Measurements from ENCODE around the gene EGFLAM. TPM values are rescaled to one million over a fixed set of nuclear protein-coding genes. Genes with fewer than 3 reads are reported as not detected.

The EGFLAM gene
- total RNA-seq, 1 experiment from 2014 or later = not detected

DNA sequence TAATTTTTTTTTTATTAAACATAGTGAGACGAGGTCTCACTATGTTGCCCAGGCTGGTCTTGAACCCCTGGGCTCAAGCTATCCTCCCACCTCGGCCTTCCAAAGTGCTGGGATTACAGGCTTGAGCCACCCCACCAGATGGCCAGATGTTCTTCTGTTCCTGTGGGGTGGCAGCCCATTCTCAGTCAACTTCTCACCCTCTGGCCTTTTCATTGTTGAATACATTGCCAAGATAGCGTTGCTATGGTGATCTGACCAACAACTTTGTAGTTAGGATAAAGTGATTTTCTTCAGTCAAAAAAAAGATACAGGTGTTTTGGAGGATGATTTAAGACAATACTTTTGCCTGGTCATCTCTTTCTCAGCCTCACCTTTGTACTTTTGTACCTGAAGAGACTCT, 109.1 kb downstream of the EGFLAM start:
- no peak for DNase-seq (ENCODE audit: low spot score)
- in situ Hi-C loops (cut with HindIII; ENCODE audit: low sequenced_read_pairs) = no loop called here

DNA sequence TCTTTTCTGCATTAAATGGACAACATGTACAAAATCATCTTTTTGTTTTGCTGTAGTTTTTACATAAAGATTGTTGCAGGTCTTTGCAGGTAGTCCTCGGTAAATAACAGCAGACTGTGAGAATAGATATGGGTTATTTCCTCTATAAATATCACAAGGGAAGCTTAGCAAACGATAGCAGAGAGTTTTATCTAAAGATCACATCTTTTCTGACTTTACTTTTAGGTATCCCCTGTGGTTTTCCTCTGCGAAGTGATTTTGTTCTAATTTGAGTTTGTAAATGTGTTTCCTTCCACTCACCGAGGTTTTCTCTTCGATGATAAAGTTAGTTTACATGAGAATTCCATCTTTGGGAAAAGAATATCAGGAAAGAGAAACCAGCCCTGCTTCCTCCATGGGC, 109.6 kb downstream of the EGFLAM start:
- in situ Hi-C loops (cut with HindIII; ENCODE audit: low sequenced_read_pairs) = no loop called here
- DNase-seq (ENCODE audit: low spot score) = no peak

DNA sequence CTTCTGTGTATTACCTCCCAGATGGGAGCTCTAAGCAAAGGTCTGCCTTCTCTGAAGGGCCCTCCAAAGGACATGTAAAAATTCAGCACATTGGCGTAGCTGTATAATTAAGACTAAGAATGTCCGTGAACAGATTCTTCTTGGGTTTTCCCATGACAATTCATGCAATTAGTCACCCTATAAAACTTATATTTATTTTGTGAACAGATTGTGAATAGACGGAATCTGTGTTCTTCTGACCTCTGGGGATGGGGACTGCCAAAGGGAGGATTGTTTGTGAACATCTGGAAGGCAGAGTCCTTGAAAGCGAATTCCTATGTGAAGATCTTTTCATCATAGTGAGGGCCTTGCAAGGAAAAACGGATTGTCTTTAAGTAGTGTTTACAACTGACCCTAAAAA, 111.3 kb downstream of the EGFLAM start:
- in situ Hi-C loops (cut with HindIII; ENCODE audit: low sequenced_read_pairs) = loop anchor here (10.0 kb wide), 1 partner anchor 45 kb away; no protein-coding TSS in a partner anchor
- no peak for DNase-seq (ENCODE audit: low spot score)

DNA sequence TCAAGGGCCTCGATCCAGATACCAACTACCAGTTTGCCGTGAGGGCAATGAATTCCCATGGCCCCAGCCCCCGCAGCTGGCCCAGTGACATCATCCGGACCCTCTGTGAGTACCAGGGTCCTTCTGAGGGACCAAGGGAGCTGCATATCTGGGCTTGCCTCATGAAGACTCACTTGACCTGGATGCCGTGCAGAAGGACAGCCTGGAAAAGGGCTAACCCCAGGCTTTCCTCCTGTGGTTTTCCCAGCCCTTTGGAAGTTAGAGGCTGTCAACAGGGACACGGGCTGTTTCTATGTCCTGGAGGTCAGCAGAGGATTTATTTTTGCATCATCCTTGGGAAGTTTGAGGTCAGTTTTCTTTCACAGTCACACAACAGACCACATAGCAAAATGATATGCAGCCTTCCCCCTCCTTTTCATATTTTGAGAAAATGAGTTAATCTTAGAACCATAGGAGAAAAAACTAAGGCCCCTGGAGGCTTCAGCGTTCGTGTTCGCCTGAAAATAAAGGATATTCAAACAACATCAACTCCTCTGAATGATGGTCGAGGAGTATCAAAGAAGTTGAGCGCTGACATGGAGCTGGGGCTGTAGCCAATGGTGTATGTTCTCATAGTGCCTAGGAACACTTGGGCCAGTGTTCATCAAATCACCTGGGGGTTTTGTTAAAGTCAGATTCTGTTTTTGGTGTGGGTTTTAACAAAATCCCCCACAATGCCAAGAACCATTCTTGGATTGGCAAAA, 112.2 kb downstream of the EGFLAM start:
- no peak for DNase-seq (ENCODE audit: low spot score)
- in situ Hi-C loops (cut with HindIII; ENCODE audit: low sequenced_read_pairs) = loop anchor here (10.0 kb wide), 1 partner anchor 46 kb away; no protein-coding TSS in a partner anchor

DNA sequence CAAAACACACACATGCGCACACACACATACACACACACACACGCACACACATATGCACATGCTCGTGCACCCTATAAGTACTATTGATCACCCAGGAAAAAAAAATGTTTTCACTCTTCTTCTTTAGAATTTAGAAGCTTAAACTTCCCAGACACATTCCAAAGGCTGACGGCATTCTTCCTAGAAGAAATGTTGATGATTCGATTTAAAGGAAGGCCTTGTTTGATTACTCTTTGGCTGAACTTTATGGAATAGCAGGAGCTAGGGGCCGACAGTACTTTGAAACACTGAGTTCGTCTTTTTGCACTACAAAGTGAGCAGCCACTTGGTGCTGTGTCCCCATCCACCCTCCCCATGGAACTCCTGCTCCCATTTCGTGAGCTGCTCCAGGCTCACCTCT, 113.2 kb downstream of the EGFLAM start:
- in situ Hi-C loops (cut with HindIII; ENCODE audit: low sequenced_read_pairs) = loop anchor here (10.0 kb wide), 1 partner anchor 47 kb away; no protein-coding TSS in a partner anchor
- no peak for DNase-seq (ENCODE audit: low spot score)

DNA sequence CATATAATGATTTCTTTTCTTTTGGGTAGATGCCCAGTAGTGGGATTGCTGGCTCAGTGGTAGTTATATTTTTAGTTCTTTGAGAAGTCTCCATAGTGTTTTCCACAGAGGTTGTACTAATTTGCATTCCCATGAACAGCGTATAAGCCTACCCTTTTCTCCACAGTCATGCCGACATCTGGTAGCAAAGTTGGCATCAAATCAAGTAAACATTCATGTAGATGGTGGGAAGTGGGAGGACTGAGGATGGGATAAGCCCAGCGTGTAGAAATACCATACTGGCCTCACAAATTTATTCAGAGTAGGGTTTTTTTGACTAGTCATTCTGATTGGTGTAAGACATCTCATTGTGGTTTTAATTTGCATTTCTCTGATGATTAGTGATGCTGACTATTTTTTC, 115.4 kb downstream of the EGFLAM start:
- in situ Hi-C loops (cut with HindIII; ENCODE audit: low sequenced_read_pairs) = loop anchor here (10.0 kb wide), 1 partner anchor 49 kb away; no protein-coding TSS in a partner anchor

DNA sequence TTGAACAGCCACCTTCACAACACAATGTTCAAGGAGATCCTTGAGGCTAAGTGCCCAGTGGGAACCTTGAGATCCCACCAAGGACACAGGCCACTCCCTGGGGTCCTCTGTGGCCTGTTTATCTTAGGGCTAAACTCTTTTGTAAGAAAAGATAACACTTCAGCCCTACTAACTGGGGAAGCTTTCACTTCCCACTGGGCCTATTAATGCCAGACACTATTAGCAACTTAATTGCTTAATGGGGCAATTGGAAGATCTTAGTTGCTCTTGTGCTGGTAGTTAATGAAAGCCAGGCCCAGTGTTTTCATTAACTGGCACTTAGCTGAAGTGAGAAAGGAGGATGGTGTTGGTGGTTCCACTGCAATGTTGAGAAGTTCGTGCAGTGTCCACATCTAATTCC, 117.1 kb downstream of the EGFLAM start:
- no peak for DNase-seq (ENCODE audit: low spot score)
- in situ Hi-C loops (cut with HindIII; ENCODE audit: low sequenced_read_pairs) = loop anchor here (10.0 kb wide), 1 partner anchor 51 kb away; no protein-coding TSS in a partner anchor

More for the DNA sequence above, 115.4 kb downstream of the EGFLAM start:
- DNase-seq (ENCODE audit: low spot score) = no peak

DNA sequence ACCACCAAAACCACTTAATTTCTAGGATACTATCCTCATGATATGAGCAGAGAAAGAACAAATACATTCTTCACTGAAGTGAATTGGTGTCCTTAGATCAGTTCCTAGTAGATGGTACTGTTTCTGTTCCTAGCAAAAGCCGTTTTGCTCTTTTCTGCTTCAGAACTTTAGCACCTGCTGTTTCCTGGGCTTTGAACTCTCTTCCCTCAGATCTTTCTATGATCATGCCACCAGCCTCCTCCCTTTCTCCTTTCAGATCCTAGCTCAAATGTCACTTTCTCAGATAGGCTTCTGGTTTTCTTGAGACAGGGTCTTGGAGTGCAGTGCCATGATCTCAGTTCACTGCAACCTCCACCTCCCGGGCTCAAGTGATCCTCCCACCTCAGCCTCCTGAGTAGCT, 118.0 kb downstream of the EGFLAM start:
- no peak for DNase-seq (ENCODE audit: low spot score)
- in situ Hi-C loops (cut with HindIII; ENCODE audit: low sequenced_read_pairs) = loop anchor here (10.0 kb wide), 1 partner anchor 52 kb away; no protein-coding TSS in a partner anchor

DNA sequence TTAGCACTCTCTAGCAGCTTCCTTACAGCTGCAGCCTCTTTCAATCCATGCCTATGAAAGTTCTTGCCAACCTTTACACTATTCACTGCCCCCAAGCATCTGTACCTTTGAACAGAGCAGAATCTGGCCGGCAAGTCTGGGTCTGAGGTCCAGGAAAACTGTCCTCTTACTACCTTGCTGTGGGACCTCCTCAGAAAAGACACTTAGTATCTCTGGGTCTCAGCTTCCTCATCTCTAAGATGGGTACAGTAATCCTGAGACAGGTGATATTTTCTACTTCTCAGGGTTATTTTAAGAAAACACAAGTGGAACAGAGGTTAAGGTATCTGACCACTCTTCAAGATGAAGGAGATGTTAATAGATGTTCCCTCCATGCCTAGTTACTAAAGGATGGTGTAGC, 120.2 kb downstream of the EGFLAM start:
- in situ Hi-C loops (cut with HindIII; ENCODE audit: low sequenced_read_pairs) = loop anchor here (10.0 kb wide), 1 partner anchor 54 kb away; no protein-coding TSS in a partner anchor
- no peak for DNase-seq (ENCODE audit: low spot score)

DNA sequence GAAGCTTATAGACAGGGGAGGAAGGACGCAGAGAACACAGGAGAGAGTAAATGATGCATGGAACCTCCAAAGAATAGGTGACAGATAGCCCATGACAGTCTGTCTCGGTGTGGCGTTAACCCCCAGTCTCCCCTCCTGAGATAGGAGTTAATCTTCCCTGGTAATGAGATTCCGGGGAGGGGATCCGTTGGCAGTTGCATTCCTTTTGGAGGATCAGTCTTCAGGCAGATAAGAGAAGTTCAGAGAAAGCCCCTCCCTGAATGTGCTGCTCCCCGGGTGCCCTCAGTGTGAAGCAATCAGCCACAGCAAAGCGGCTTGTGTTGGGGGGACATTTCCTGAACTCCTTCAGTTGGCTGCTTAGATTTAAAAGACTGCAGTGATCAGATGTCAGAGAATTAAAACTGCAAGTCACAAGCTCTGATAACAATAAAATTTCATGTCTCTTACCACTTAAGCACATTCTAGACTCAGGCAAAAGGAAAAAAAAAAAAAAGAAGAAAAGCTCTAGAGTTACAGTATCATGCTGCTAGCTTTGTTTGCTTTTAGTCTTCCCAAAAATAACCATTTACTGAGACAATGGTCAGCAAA, 121.1 kb downstream of the EGFLAM start:
- in situ Hi-C loops (cut with HindIII; ENCODE audit: low sequenced_read_pairs) = loop anchor here (10.0 kb wide), 1 partner anchor 55 kb away; no protein-coding TSS in a partner anchor
- no peak for DNase-seq (ENCODE audit: low spot score)

DNA sequence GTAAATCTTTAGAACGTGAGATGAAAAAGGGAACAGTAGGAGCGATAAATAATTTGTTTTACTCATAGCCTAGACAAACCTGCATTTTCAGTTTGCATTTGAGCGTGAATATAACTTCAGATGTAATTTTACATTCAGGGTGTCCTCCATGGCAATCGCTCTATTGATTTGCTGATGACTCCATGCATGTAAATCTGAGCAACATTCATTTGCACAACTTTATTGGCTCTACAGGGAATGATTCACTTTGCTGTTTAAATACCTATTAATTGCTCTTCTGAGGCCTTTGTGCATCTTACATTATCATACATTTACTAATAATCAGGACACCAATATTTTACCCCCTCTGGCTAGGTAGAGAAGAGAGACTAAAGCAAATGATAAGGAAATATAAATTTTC, 122.2 kb downstream of the EGFLAM start:
- in situ Hi-C loops (cut with HindIII; ENCODE audit: low sequenced_read_pairs) = no loop called here
- DNase-seq (ENCODE audit: low spot score) = no peak

DNA sequence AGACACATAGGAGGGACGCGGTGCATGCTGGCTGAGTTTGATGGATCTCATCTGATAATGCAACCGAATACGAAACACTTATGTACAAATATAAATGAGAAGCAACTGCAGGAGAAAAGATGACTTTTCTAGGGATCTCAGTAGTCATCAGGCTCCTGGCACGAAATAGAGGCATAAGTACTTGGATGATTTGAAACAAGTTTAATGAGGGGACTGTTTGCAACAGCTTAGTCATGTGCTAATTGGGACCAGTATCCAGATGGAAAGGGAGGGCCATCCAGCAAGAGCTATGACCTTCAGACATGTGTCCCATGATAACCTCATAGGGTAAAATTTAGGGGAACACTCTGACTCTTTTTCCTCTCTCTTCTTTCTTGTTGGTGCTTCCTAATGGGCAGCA, 123.0 kb downstream of the EGFLAM start:
- DNase-seq (ENCODE audit: low spot score) = no peak
- in situ Hi-C loops (cut with HindIII; ENCODE audit: low sequenced_read_pairs) = no loop called here

DNA sequence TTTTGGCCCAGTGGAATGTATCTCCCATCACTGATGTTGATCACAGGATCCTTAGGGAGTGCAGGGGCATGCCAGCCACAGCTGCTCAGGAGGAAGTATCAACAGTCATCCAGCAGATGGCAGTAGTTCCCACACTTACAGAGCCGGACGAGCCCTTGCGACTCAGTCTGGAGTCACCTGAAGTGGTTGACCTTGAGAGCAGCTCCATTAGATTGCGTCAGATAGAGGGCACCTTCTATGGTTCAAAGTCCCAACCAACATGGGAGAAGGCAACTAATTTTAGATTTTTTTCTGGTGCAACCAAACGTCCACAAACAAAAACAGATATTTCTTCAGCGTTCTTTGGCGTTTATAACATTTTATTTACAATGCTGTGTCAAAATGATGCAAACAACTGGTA, 124.5 kb downstream of the EGFLAM start:
- in situ Hi-C loops (cut with HindIII; ENCODE audit: low sequenced_read_pairs) = no loop called here
- peak; percentile 85 for DNase-seq (ENCODE audit: low spot score)

DNA sequence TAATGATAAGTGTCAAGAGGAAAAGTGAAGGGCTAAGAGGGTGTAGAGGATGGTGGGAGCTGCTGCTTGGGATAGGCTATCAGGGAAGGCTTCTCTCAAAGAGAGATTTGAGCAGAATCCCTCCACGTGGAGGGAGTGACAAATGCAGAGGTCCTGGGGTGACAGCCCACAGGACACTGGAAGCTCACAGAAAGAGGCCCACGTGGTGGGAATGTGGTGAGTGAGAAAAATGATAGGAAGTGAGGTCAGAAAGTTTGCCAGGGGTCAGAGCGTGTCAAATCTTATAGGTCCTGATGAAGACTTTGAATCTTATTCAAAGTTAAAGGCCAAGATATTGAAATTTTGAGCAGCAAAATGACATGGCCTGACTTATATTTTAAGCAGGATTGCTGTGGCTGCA, 125.3 kb downstream of the EGFLAM start:
- no peak for DNase-seq (ENCODE audit: low spot score)
- in situ Hi-C loops (cut with HindIII; ENCODE audit: low sequenced_read_pairs) = no loop called here

DNA sequence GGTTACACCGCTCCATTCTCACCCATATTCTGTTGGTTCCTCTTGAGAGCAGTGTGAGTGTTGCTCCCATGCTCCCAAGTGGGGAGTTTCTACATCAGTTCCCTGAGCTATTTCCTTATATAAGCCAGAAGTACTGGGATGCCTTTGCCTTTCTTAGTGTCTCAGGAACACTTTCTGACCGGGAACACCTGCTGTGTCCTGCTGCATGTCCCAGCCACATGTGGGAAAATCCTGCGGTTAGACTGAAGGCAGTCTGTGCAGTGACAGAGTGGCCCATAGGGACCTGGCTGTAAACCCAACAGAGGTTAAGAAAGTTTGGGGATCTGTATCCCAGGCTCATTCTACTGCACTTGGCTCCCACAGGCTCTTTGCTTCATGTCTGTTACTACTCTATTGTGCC, 126.0 kb downstream of the EGFLAM start:
- in situ Hi-C loops (cut with HindIII; ENCODE audit: low sequenced_read_pairs) = no loop called here
- DNase-seq (ENCODE audit: low spot score) = no peak

DNA sequence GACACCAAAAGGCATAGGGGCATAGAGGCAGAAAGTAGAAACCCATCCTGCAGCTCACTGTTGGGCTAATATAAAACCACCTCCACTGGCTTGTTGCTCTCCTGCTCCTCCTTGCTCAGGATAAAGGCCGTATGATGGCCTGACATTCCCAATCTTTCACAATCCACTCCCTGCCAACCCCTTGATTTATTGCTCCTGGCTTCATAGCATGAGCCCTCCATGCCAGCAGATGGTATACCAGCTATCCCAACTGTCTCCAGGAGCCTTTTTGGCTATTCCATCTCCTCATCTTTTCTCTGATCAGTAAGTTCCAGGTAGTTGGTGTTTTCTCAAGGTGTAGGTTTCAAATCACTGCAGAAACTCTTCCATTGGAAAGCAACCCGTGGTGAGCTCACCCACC, 128.8 kb downstream of the EGFLAM start:
- peak; percentile 71 for DNase-seq (ENCODE audit: low spot score)
- in situ Hi-C loops (cut with HindIII; ENCODE audit: low sequenced_read_pairs) = no loop called here

DNA sequence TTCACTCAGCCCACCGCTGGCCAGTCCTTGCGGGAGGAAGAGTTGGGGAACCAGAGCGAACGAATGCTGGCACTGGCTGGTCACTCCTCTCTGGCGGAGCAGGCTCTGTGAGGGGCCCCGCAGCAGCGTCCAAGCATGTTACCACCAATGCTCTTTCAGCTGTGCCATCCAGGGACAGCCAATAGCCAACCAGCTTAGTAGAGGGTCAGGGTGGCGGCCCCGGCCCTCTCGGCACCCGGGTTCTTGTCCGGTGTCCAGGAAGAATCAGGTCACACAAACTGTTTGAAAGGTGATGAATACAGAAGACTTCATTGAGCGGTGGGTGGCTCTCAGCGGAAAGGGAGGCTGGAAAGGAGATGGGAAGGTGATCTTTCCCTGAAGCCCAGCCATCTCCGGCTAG, 135.3 kb downstream of the EGFLAM start:
- in situ Hi-C loops (cut with HindIII; ENCODE audit: low sequenced_read_pairs) = no loop called here
- DNase-seq (ENCODE audit: low spot score) = no peak

DNA sequence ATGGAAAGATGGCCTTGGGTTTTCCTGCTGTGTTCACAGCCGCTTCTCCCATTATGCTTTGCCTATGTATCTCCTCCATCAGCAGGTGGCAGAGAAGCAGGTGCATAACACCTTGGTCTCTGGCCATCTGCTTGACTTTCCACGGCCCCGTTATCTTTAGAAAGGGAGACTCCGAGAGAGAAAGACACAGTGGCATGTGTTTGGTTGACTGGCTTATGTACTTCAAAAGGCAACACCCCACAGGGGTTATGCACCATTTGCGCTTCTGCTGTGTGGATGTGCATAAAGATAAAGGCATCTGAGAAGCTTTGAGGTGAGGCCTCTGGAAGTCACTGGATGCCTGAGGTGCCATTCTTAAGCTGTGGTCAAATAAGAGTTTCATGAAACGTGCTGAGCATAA, 138.4 kb downstream of the EGFLAM start:
- in situ Hi-C loops (cut with HindIII; ENCODE audit: low sequenced_read_pairs) = no loop called here
- DNase-seq (ENCODE audit: low spot score) = peak; percentile 76

DNA sequence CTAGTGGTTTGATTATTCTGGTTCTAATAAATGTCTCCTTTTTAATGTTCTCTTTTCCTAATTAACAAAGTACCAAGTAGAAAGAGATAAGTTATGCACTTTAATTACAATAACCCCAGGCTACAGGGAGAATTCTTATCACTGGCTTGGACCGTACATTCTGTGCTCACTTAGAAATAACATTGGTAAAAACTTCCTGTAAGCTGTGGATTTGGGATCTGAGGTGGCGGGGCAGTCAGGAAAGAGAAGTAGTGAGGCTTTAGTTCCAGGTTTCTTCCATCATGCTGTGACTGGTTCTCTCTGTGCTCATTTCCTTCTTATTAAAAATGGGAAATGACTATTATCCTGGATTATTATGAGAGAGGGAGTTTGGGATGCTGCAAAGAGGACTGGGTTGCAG, 142.0 kb downstream of the EGFLAM start:
- no peak for DNase-seq (ENCODE audit: low spot score)
- in situ Hi-C loops (cut with HindIII; ENCODE audit: low sequenced_read_pairs) = no loop called here

DNA sequence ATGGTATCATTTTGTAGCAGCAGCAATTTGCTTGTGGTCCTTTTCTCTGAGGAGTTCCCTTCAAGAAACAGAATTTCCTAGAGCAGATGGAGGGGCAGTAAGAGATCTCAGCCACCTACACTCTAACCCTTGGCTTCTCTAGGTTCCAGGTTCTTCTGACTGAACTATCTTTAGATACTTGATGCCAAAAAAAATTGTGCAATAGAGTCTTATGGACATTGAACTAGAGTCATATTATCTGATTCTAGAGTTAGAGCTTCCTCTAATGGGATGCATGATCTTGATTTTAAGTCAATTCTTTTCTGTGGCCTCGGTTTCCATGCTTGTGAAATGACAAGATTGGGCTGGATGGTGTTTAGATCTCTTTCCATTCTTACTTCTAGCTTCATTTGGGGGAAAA, 142.8 kb downstream of the EGFLAM start:
- in situ Hi-C loops (cut with HindIII; ENCODE audit: low sequenced_read_pairs) = no loop called here
- DNase-seq (ENCODE audit: low spot score) = no peak

DNA sequence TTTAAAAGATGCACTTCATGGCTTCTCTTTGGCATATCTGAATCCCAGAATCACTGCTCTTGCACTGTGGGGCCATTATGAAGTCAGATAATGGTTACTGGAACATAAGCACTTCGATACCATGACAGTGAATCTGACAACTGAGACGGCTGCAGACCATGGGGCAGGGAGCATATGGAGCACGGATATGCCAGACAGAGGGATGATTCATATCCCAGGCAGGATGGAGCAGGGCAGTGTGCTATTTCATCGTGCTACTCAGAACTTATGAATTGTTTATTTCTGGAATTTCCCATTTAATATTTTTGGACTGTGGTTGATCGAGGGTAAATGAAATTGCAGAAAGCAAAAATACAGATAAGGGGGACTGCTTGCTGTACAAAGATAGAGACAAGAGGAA, 145.0 kb downstream of the EGFLAM start:
- in situ Hi-C loops (cut with HindIII; ENCODE audit: low sequenced_read_pairs) = no loop called here
- peak; percentile 72 for DNase-seq (ENCODE audit: low spot score)

Data from G401 (cell line).